GM19397 (cell line): ENCODE results near the gene FASTKD2.
"Not testable (repeated sequence)": the region's sequence is repeated elsewhere in the genome, so short reads cannot be mapped to it uniquely, and the experiment has no call there.

Experiments
- ATAC-seq: cut with Tn5 transposase; IDR thresholded peaks from one replicate; pipeline ENCODE4 v1.9.1; 2021; ENCODE audit warnings: mild to moderate bottlenecking, moderate library complexity; ENCODE audit not compliant: unreplicated experiment

The FASTKD2 gene

GRCh38 chr2:206790311-206790935 is 25.0 kb downstream of the FASTKD2 start:
- no peak for ATAC-seq

- no peak for ATAC-seq
Observed at GRCh38 chr2:206792645-206793044, 27.2 kb downstream of the FASTKD2 start.

GRCh38 chr2:206797376-206797775 is 32.0 kb downstream of the FASTKD2 start:
- no peak for ATAC-seq

GRCh38 chr2:206798000-206798399 is 32.6 kb downstream of the FASTKD2 start:
- ATAC-seq, result peak; percentile 44

- ATAC-seq, result no peak
Observed at GRCh38 chr2:206799083-206799482, 33.7 kb downstream of the FASTKD2 start.

GRCh38 chr2:206800506-206801417 is 35.4 kb downstream of the FASTKD2 start:
- ATAC-seq, result no peak

- ATAC-seq, result no peak
Observed at GRCh38 chr2:206801418-206802189, 36.2 kb downstream of the FASTKD2 start.

- no peak for ATAC-seq
Observed at GRCh38 chr2:206802654-206803514, 37.5 kb downstream of the FASTKD2 start.

GRCh38 chr2:206804326-206804725 is 38.9 kb downstream of the FASTKD2 start:
- no peak for ATAC-seq

- no peak for ATAC-seq
Observed at GRCh38 chr2:206805887-206806607, 40.6 kb downstream of the FASTKD2 start.

- ATAC-seq, result not testable (repeated sequence)
Observed at GRCh38 chr2:206807624-206808023, 42.2 kb downstream of the FASTKD2 start.

GRCh38 chr2:206812471-206812870 is 47.1 kb downstream of the FASTKD2 start:
- not testable (repeated sequence) for ATAC-seq

GRCh38 chr2:206814498-206814897 is 49.1 kb downstream of the FASTKD2 start:
- no peak for ATAC-seq

- ATAC-seq, result no peak
Observed at GRCh38 chr2:206820807-206821206, 55.4 kb downstream of the FASTKD2 start.

- ATAC-seq, result no peak
Observed at GRCh38 chr2:206823178-206823577, 57.8 kb downstream of the FASTKD2 start.

- ATAC-seq, result no peak
Observed at GRCh38 chr2:206824087-206824618, 58.7 kb downstream of the FASTKD2 start.

GRCh38 chr2:206824993-206825392 is 59.6 kb downstream of the FASTKD2 start:
- ATAC-seq, result no peak

GRCh38 chr2:206831442-206831995 is 66.1 kb downstream of the FASTKD2 start:
- ATAC-seq, result no peak

- ATAC-seq, result no peak
Observed at GRCh38 chr2:206832873-206833272, 67.5 kb downstream of the FASTKD2 start.
